Progenitor cell of endocrine pancreas (in vitro differentiated cells): ENCODE measurements around the gene KLHDC8A. TPM values are rescaled to one million over a fixed set of nuclear protein-coding genes. Genes with fewer than 3 reads are reported as not detected.

Experiments
- DNase-seq: peaks from one replicate; pipeline ENCODE4 v3.0.0; 2021; ENCODE audit warnings: low spot score; ENCODE audit not compliant: unreplicated experiment
- H3K27ac Mint-ChIP-seq: 2 replicates; pipeline ENCODE4 v1.8.0; 2021; ENCODE audit warnings: mild to moderate bottlenecking, moderate library complexity, mixed read lengths
- H3K27me3 Mint-ChIP-seq: 2 replicates; pipeline ENCODE4 v1.8.0; 2021; ENCODE audit warnings: mixed read lengths
- H3K36me3 Mint-ChIP-seq: 2 replicates; pipeline ENCODE4 v1.8.0; 2022; ENCODE audit warnings: mixed read lengths; ENCODE audit not compliant: insufficient read depth
- H3K4me1 Mint-ChIP-seq: 2 replicates; pipeline ENCODE4 v1.8.0; 2021; ENCODE audit warnings: low read depth, mixed read lengths
- H3K4me3 Mint-ChIP-seq: 2 replicates; pipeline ENCODE4 v1.8.0; 2021; ENCODE audit warnings: low read depth, mild to moderate bottlenecking, moderate library complexity, mixed read lengths
- H3K9me3 Mint-ChIP-seq: 2 replicates; pipeline ENCODE4 v1.8.0; 2021; ENCODE audit warnings: low read depth, mixed read lengths
- CTCF ChIP-seq: fragments of 200-600 bp; sonication (generic); IDR thresholded peaks from one replicate; pipeline ENCODE4 v1.5.0; 2021; ENCODE audit warnings: antibody characterized with exemption, mild to moderate bottlenecking; ENCODE audit not compliant: unreplicated experiment
- total RNA-seq: library from RNA; stranded (reverse); gene quantifications from 2 replicates; pipeline ENCODE4 v1.2.1, GENCODE V29; 2021

The KLHDC8A gene
- total RNA-seq, 1 donor from 2014 or later = 0.36 TPM

- peaks cover 24% of the 10 kb centered on the region for H3K27me3 Mint-ChIP-seq
- H3K36me3 Mint-ChIP-seq = peaks cover 2% of the 10 kb centered on the region
- TF ChIP-seq CTCF = no peak
- no peak for DNase-seq
- H3K9me3 Mint-ChIP-seq = no peaks in the 10 kb centered on the region
- H3K4me1 Mint-ChIP-seq = peaks cover 5% of the 10 kb centered on the region
- no peak overlapping the region for H3K4me3 Mint-ChIP-seq
- H3K27ac Mint-ChIP-seq = no peak overlapping the region
These were observed 24.2 kb upstream of the KLHDC8A start for GRCh38 chr1:205380882-205381281.

GRCh38 chr1:205379056-205379455 is 22.3 kb upstream of the KLHDC8A start:
- no peak overlapping the region for H3K4me3 Mint-ChIP-seq
- no peak for DNase-seq
- no peak overlapping the region for H3K27ac Mint-ChIP-seq
- H3K9me3 Mint-ChIP-seq = no peaks in the 10 kb centered on the region
- H3K4me1 Mint-ChIP-seq = peaks cover 6% of the 10 kb centered on the region
- TF ChIP-seq CTCF = no peak
- H3K27me3 Mint-ChIP-seq = peaks cover 32% of the 10 kb centered on the region
- H3K36me3 Mint-ChIP-seq = peaks cover 2% of the 10 kb centered on the region

- H3K36me3 Mint-ChIP-seq = peaks cover 2% of the 10 kb centered on the region
- DNase-seq = no peak
These were observed 20.6 kb upstream of the KLHDC8A start for GRCh38 chr1:205377355-205377754.

GRCh38 chr1:205376739-205377138 is 20.0 kb upstream of the KLHDC8A start:
- peaks cover 2% of the 10 kb centered on the region for H3K36me3 Mint-ChIP-seq
- peaks cover 51% of the 10 kb centered on the region for H3K27me3 Mint-ChIP-seq
- peaks cover 13% of the 10 kb centered on the region for H3K4me1 Mint-ChIP-seq
- TF ChIP-seq CTCF = no peak
- H3K27ac Mint-ChIP-seq = no peak overlapping the region
- H3K9me3 Mint-ChIP-seq = no peaks in the 10 kb centered on the region
- no peak for DNase-seq
- H3K4me3 Mint-ChIP-seq = no peak overlapping the region

More at GRCh38 chr1:205377355-205377754, 20.6 kb upstream of the KLHDC8A start:
- Mint-ChIP-seq H3K9me3 (no peaks in the 10 kb centered on the region), H3K4me3 (no peak overlapping the region), H3K27me3 (peaks cover 47% of the 10 kb centered on the region), H3K27ac (no peak overlapping the region), H3K4me1 (peaks cover 13% of the 10 kb centered on the region)
- no peak for TF ChIP-seq CTCF

- Mint-ChIP-seq H3K4me1 (peaks cover 13% of the 10 kb centered on the region), H3K36me3 (peaks cover 2% of the 10 kb centered on the region), H3K27me3 (peaks cover 52% of the 10 kb centered on the region), H3K4me3 (no peak overlapping the region), H3K27ac (no peak overlapping the region), H3K9me3 (no peaks in the 10 kb centered on the region)
- DNase-seq = no peak
- no peak for TF ChIP-seq CTCF
These were observed 19.3 kb upstream of the KLHDC8A start for GRCh38 chr1:205375835-205376545.
